NCI-H460 (cell line): ENCODE data around the gene GLRX. TPM values are rescaled to one million over a fixed set of nuclear protein-coding genes. Genes with fewer than 3 reads are reported as not detected.
"Not testable (repeated sequence)": the region's sequence is repeated elsewhere in the genome, so short reads cannot be mapped to it uniquely, and the experiment has no call there.

Source experiments
- DNase-seq: peaks from one replicate; pipeline ENCODE4 v3.0.0-alpha.2; 2016; ENCODE audit warnings: low read depth; ENCODE audit errors: extremely low read depth
- total RNA-seq: library from RNA; depleted of rRNA; stranded (reverse); fragments of >200 nt; shearing (Covaris generic); gene quantifications from 2 replicates; pipeline ENCODE4 v1.2.3, GENCODE V29; 2014

The GLRX gene
- total RNA-seq, 1 experiment from 2014 or later = 470 TPM

DNA sequence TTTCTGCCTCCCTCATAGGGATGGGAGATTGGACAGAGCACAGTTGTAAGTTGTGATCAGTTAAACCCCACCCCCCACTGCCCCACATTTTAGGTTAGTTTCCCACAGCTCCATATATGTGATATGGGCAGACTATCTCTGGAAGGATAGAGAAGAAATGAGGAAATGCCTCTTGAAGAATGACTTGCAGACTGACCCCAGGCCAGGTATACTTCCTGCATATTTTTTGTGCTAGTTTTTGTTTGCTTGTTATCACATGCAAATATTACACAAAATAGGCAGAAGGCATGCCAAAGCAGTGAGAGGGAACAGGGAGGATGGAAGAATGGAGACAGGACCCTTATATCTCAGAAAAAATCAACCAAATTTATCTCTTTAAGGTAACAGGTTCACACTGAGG, 10.1 kb upstream of the GLRX start:
- no peak for DNase-seq

- no peak for DNase-seq
Measured at GRCh38 chr5:95830226-95830625, 7.7 kb upstream of the GLRX start.

DNA sequence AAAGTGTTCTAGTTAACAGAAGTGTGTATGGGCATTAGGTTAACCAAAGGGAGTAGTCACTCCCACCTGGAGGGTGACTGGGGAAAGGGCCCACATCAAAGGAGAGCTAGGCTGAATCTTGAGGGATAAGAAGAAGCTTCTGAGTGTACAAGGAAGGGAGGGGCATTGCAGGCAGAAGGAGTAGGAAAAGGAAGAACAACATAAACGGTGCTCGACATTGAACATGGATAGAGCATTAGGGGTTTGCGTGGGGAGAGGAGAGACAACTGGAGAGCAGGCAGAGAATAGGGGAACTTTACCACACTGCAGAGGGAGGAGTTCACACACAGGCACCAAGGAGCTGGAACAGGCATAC, 5.3 kb upstream of the GLRX start:
- no peak for DNase-seq

DNA sequence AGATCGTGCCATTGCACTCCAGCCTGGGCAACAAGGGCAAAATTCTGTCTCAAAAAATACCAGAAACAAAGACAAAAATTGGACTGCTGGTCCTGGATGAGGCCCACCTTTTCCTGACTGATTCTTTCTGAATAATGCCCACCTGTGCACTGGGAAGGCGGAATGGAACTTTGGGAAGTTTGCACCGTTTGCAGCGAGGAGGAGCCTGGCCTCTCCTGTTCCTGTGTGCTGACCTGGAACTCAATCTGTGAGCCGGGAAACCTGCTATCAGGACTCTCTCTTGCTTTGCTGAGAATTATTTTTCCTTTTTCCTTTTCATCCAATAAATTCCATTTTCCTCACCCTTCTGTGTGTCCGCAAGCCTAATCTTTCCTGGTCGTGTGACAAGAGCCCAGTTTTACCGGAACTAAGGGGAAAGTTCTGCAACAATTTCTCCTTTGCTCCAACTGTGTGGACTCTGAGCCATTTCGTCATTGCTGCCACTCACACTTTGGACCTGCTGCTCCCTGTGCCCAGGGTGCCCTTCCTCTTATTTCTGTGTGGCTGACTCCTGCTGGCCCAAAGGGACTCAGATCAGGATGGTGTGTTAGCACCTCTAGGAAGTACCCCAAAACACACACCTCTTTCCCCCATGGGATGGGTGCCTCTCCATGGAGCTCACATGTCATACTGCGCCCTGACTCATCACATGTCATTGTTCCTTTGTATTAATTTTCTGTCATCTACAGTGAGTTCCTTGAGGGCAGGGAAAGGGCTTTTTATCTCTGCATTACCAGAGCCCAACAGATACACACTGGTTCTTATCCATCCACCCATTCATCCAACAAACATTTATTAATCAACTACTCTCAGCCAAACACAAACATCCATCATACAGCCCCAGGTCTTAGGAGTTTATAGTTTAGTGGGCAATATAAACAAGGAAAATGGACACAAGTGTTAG, 4.7 kb upstream of the GLRX start:
- no peak for DNase-seq

DNA sequence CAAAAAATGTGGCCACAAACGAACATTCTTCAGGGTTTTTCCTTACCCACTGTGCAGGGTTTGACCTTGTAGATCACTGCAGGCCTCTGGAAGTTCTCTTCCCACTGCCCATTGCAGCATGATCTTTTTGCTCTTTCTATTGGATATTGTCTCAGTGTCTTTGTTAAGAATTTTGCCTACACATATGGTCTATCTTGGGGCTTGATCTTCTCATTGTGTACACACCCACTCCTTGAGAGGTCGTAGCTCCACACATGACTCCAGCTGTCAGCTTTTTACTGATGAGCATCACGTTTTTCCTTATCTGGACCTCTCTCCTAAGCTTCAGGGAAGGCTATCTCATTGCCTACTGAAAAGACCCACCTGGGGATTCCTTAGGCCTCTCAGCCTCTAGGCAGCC, 3.0 kb upstream of the GLRX start:
- no peak for DNase-seq

DNA sequence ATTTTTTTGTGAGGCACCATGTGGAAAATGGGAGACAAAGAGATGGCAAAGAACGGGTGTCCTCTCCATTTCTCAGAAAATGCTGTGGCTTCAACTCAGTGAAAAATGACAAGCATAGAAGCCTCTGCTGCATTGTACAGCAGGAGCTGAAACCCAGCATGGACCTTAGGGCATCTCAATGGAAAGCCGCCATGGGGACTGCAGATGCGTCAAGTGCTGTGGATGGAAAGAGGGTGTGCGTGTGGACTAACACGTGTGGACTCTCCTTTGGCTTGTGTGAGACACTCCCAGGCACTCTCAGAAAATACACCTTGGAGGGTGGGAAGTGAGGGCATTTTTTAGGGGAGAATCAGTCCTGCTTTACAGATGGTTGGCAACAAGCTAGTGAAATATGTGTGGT, 2.2 kb upstream of the GLRX start:
- DNase-seq = no peak

DNA sequence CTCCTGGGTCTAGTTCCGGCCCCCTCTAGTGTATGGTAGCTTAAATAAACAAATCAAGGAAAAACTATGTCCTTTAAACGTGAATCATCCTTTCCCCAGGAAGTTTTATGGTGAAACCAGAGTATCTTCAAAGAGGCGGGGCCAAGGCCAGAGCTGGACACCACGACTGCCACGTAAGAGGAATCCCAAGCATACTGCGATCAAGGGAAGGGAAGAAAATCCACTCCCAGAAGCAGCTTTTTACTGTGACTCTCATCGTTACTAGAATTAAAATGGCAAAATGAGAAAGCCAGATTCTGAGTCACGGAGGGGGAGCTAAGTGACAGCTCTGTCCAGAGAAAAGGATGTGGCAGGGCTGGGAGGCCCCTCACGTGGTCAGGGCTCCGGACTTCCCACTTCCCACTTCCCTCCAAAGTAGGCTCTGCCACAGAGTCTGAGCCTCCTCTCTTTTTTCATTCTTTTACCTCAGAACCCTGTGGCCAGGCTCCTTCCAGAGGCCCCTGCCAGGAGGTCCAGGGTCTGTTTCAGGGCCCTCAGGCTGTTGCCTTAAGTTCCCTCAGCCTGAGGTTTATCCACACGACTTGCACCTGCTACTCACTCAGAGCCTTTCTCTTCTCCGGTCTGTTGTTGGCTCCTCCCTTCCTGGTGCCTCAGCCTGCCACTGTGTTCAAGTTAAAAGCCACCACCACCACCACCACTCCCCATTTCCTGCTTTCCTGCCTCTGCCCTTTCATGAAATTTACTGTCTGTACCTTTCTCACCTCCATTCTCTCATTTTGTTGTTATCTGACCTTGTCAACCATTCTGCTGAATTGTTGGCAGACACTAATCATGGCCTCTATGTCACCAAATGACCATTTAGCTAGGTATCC, 1.4 kb upstream of the GLRX start:
- DNase-seq = peak; percentile 95

- DNase-seq = no peak
Measured at GRCh38 chr5:95823218-95823737, 752 bp upstream of the GLRX start.

- DNase-seq = no peak
Measured at GRCh38 chr5:95822043-95822541, 434 bp downstream of the GLRX start.

DNA sequence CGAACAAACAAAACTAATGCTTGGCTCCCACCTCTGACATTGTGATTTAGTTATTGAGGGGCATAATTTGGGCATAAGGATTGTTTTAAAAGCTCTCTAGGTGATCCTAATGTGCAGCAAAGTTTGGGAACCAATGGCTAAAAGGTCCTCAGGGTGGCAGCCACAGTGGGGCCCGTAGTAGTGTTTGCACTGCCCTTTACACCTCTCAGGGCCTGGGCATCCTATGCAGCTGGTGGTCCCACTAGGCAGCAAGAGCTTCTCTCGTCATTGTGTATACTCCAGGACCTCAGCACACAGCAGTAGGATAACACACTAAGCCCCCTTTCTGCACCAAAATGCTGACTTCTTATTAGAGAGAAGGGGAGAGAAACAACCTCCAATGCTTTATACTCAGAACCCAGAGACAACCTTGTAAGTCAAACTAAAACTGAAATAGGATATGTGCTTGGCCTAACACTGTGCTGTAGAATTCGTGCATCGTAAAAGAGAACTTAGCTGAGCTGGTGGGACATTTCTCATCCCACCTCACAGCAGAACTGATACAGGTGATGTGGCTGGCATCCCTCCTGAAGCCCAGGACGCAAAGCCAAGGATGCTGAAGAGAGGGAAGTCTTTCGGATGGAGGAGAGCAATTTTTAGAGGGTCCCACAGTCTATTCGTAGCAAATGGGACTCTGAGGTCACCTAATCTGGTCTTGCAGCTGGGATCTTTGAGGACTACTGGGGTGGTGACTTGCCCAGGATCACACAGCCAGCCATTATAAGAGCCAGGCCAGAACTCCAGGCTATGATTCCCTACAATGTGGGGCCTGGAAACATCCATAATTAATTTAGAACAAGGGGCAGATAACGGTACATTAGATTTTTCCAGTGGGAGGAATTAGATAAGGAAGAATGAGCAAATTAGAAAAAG, 1.2 kb downstream of the GLRX start:
- DNase-seq = no peak

DNA sequence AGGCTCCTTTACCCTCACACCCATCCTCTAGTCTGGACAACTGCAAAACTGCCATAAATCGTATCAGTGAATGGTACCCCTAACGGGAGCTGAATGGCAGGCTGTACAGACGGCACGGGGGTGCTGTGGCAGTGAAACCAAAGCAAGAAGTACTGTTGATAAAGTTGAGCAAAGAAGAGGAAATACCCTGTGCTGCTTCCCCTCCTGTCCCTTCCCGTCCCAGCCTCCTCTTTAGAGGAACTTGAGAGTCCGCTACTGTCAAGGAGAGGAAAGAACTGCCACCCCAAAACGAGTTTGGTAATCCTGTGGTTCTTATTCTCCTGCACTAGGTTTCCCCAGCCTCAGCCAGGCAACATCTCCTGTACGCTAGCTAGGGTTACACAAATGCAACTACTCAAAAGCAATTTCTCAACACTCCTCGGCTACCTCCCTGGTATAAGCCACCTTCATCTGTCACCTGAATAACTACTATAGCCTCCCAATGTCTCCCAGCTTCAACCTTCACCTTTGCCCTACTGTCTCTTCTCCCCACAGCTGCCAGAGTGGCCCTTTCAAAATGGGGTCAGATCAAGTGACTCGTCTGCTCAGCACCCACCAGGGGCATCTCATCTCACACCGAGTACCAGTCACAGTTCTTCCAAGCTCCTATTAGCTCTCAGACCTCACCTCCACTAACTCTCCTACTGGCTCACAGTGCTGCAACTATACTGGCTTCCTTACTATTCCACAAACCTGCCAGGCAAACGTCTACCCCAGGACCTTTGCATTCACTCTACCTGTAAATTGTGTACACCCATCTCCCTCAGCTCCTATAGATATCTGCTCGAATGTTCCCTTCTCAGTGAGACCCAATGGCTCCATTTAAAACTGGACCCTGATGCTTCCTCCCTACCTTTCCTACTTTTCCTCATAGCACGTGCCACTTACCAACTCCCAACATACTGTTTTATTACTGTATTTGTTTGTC, 4.1 kb downstream of the GLRX start:
- DNase-seq = no peak

GRCh38 chr5:95817430-95817829, 5.1 kb downstream of the GLRX start:
- no peak for DNase-seq

DNA sequence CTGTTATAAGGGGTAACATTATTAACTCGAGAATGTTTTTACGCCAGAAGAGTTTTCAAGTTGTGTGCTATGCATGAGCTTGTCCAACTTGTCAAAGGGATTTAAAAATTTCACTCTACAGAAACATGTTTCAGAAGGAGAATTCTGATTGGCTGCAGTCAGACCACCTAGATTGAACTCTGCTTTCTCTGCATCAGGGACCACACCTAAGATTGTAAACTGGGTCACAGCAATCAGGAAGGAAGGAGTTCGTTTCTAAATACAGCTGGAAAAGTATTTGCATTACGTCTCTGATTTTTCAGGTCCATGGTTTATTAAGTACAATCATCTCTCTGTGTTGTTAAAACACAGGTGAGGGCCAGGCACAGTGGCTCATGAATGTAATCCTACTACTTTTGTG, 5.8 kb downstream of the GLRX start:
- no peak for DNase-seq

- no peak for DNase-seq
Measured at GRCh38 chr5:95816341-95816740, 6.2 kb downstream of the GLRX start.

DNA sequence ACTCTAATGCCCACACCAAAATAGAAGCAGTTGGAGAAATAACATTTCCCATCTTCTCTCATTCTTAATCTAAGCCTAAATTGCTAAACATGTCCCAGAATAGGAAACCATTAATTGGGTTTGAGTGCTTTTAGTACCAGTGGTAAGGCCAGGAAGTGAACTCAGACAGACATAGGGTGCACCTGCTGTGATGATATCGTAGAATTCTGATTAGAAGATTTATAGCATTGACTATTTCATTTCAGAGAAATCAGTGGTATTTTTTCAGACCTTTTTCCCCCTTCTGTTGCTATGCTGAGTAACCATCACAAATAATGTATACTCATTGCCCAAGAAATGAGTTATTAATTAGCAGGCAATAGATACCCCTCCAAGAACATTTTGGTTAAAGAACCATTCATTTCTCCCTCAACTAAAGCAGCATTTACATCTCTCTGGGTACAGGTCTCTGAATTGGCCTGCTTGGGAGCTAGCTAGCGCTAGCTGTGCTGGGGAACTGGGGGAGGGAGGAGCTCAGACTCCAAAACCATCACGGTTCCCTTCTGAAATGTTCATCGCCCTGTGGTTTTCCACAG, 7.3 kb downstream of the GLRX start:
- no peak for DNase-seq

DNA sequence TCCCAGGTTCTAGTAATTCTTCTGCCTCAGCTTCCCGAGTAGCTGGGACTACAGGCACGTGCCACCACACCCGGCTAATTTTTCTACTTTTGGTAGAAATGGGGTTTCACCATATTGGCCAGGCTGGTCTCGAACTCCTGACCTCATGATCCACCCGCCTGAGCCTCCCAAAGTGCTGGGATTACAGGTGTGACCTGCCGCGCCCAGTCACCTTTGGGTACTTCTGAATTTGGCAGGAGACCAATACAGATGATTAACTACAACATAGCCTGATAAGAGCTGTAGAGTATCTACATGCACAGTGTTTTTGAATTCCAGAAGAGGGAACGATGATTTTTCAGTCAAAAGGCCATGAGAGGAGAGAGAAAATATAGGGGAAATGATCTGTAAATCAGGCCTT, 9.5 kb downstream of the GLRX start:
- not testable (repeated sequence) for DNase-seq

GRCh38 chr5:95812074-95812471, 10.5 kb downstream of the GLRX start:
- no peak for DNase-seq

GRCh38 chr5:95811461-95812073, 11.0 kb downstream of the GLRX start:
- DNase-seq = not testable (repeated sequence)

DNA sequence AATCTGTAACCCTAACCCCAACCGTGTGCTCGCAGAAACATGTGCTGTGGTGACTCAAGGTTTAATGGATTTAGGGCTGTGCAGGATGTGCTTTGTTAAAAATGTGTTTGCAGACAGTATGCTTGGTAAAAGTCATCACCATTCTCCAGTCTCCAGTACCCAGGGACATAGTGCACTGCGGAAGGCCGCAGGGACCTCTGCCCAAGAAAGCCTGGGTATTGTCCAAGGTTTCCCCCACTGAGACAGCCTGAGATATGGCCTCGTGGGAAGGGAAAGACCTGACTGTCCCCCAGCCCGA, 11.5 kb downstream of the GLRX start:
- DNase-seq = not testable (repeated sequence)
